Stimulated activated CD4-positive, alpha-beta T cell treated with anti-CD3 and anti-CD28 coated beads, Interleukin-12 subunit alpha, Interleukin-12 subunit beta, amount 100 ng/mL, for 4 hours (primary cell): ENCODE results near the gene LDLRAD4.
A peak's percentile ranks its signal among the peaks of the same experiment; 100 is the strongest.

ENCODE experiments used
- DNase-seq: peaks from one replicate; pipeline ENCODE4 v3.0.0-alpha.2; 2020

The LDLRAD4 gene

GRCh38 chr18:13500869-13501542 lies 282.4 kb downstream of the LDLRAD4 start:
- no peak for DNase-seq

- no peak for DNase-seq
Observed at GRCh38 chr18:13501543-13501887, 283.0 kb downstream of the LDLRAD4 start.

- DNase-seq, result peak; percentile 20
Observed at GRCh38 chr18:13501891-13502290, 283.3 kb downstream of the LDLRAD4 start.

GRCh38 chr18:13502585-13502984 lies 284.0 kb downstream of the LDLRAD4 start:
- no peak for DNase-seq

GRCh38 chr18:13503836-13504235 lies 285.3 kb downstream of the LDLRAD4 start:
- DNase-seq, result no peak

- DNase-seq, result no peak
Observed at GRCh38 chr18:13505780-13506345, 287.3 kb downstream of the LDLRAD4 start.

GRCh38 chr18:13510594-13510993 lies 292.0 kb downstream of the LDLRAD4 start:
- DNase-seq, result no peak

- DNase-seq, result no peak
Observed at GRCh38 chr18:13511961-13512577, 293.5 kb downstream of the LDLRAD4 start.

- DNase-seq, result no peak
Observed at GRCh38 chr18:13513021-13513420, 294.5 kb downstream of the LDLRAD4 start.

- DNase-seq, result no peak
Observed at GRCh38 chr18:13513481-13513880, 294.9 kb downstream of the LDLRAD4 start.

- DNase-seq, result no peak
Observed at GRCh38 chr18:13514558-13514957, 296.0 kb downstream of the LDLRAD4 start.

GRCh38 chr18:13516855-13517254 lies 298.3 kb downstream of the LDLRAD4 start:
- no peak for DNase-seq

- DNase-seq, result no peak
Observed at GRCh38 chr18:13517369-13517768, 298.8 kb downstream of the LDLRAD4 start.

- DNase-seq, result no peak
Observed at GRCh38 chr18:13518382-13518781, 299.8 kb downstream of the LDLRAD4 start.

- DNase-seq, result no peak
Observed at GRCh38 chr18:13520306-13520705, 301.7 kb downstream of the LDLRAD4 start.

GRCh38 chr18:13520741-13521140 lies 302.2 kb downstream of the LDLRAD4 start:
- no peak for DNase-seq

GRCh38 chr18:13521418-13521817 lies 302.9 kb downstream of the LDLRAD4 start:
- no peak for DNase-seq

- no peak for DNase-seq
Observed at GRCh38 chr18:13522256-13522655, 303.7 kb downstream of the LDLRAD4 start.

- DNase-seq, result no peak
Observed at GRCh38 chr18:13522861-13523660, 304.5 kb downstream of the LDLRAD4 start.

- DNase-seq, result no peak
Observed at GRCh38 chr18:13524054-13524453, 305.5 kb downstream of the LDLRAD4 start.

GRCh38 chr18:13524811-13525210 lies 306.3 kb downstream of the LDLRAD4 start:
- no peak for DNase-seq

GRCh38 chr18:13525381-13526029 lies 306.9 kb downstream of the LDLRAD4 start:
- DNase-seq, result no peak

- DNase-seq, result no peak
Observed at GRCh38 chr18:13526519-13526918, 308.0 kb downstream of the LDLRAD4 start.
